Stimulated activated naive CD8-positive, alpha-beta T cell treated with anti-CD3 and anti-CD28 coated beads, Interleukin-15, Interleukin-2, amounts not matched to agents 100 ng/mL and 50 ng/mL, for 24 hours (primary cell): Measurements from ENCODE around the gene COL4A4.

Source experiments
- H3K27ac Mint-ChIP-seq: one replicate; pipeline ENCODE4 v1.8.0; 2021; ENCODE audit warnings: mild to moderate bottlenecking, mixed read lengths
- H3K27me3 Mint-ChIP-seq: one replicate; pipeline ENCODE4 v1.8.0; 2021; ENCODE audit warnings: mixed read lengths
- H3K36me3 Mint-ChIP-seq: one replicate; pipeline ENCODE4 v1.8.0; 2021; ENCODE audit warnings: low read depth, mixed read lengths
- H3K4me1 Mint-ChIP-seq: one replicate; pipeline ENCODE4 v1.8.0; 2021; ENCODE audit warnings: low read depth, mixed read lengths
- H3K4me3 Mint-ChIP-seq: one replicate; pipeline ENCODE4 v1.8.0; 2021; ENCODE audit warnings: mild to moderate bottlenecking, mixed read lengths
- H3K9me3 Mint-ChIP-seq: one replicate; pipeline ENCODE4 v1.8.0; 2021; ENCODE audit warnings: mixed read lengths

The COL4A4 gene

DNA sequence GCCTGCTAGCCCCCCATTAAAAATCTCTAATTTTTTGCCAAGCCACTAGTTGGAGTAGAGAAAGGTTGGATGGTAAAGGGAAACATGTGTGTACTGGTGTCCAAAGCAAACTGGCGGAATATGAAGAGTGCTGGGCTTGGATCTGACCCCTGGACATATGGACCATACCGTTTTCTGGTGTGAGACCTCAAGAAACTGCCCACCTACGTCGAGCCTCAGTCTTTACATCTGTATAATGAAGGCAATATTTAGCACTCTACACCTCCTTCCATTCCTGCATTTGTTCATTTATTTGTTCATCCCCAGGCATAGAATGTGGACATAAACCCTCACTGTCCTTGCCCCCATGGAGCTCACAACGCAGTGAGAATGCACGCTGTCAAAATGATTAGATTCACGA, 185.7 kb downstream of the COL4A4 start:
- Mint-ChIP-seq H3K4me1 (peaks cover 22% of the 10 kb centered on the region), H3K36me3 (peaks cover 21% of the 10 kb centered on the region), H3K4me3 (no peak overlapping the region), H3K27ac (no peak overlapping the region), H3K9me3 (no peaks in the 10 kb centered on the region), H3K27me3 (no peaks in the 10 kb centered on the region)

DNA sequence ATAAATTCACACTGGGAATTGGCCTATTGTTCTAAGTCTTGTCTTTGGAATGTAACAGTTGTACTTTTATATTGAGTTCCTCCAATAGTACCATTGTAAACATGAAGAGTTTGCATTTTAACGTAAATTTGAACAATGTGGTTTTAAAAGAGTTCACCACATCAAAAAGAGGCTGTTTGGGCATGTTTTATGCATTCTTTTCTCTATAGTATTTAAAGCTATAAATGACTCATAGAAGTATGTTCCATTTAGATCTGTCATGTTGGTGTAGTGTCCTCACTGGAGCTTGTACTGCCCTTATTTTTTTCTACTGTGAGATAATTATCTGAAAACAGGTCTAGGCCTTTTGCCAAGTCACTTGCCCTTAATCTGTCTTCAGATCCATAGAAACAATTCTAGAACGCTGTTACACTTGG, 186.2 kb downstream of the COL4A4 start:
- Mint-ChIP-seq H3K27me3 (no peaks in the 10 kb centered on the region), H3K36me3 (peaks cover 26% of the 10 kb centered on the region), H3K27ac (no peak overlapping the region), H3K4me3 (no peak overlapping the region), H3K4me1 (peaks cover 18% of the 10 kb centered on the region), H3K9me3 (no peaks in the 10 kb centered on the region)

DNA sequence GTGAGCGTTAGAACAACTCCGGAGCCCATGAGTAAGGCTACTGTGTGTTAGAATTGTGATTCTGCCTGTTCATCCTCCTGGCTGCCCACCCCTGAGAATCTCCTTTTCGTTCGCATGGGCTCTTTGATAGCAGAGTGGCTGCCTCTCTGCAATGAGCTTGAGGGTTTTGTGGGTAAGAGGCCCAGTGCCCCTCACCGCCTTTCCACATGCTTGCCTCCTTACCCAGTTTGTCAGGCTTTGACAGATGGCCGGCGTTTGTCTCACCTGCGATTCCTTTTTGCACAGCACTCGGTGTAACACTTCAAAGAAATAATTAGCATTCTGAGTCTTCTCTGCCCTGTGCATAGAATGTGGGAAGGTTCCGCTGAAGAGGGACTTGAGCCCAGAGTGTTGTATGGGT, 190.2 kb downstream of the COL4A4 start:
- Mint-ChIP-seq H3K36me3 (peaks cover 30% of the 10 kb centered on the region), H3K27ac (no peak overlapping the region), H3K4me1 (peaks cover 48% of the 10 kb centered on the region), H3K4me3 (no peak overlapping the region), H3K9me3 (no peaks in the 10 kb centered on the region), H3K27me3 (no peaks in the 10 kb centered on the region)

DNA sequence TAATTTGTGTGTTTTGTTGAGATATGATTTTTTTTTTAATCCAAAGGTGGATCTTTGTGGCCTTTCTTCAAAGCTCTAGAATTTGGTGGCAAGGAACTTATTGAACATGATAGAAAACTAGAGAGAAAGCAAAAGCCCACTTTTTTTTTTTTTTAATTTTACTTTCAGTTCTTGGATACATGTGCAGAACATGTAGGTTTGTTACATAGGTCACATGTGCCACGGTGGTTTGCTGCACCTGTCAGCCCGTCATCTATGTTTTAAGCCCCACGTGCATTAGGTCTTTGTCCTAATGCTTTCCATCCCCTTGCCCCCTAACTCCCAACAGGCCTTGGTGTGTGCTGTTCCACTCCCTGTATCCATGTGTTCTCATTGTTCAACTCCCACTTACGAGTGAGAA, 192.2 kb downstream of the COL4A4 start:
- Mint-ChIP-seq H3K36me3 (peaks cover 29% of the 10 kb centered on the region), H3K9me3 (no peaks in the 10 kb centered on the region), H3K4me3 (peak overlapping the region; percentile 69), H3K27ac (peak overlapping the region; percentile 83), H3K27me3 (no peaks in the 10 kb centered on the region), H3K4me1 (peaks cover 35% of the 10 kb centered on the region)

DNA sequence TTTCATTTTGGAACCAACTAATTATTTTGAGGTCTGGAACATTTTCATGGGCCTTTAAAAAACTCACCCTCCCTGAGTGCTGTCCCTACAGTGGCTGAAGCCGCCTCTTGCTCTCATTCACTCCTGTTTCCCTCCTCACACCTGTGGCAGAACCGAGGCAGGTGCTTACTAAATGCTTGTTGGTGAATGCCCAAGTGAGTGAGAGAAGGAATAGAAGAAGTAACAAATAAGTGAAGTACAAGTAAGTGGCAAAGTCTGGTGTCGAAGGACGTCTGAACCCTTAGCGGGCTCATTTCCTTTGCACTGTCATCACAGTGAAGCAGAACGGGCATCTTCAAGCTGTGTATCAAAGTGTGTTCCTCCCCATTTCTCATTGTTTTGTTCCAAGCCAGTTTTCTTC, 192.9 kb downstream of the COL4A4 start:
- H3K4me3 Mint-ChIP-seq: peak overlapping the region; percentile 69

DNA sequence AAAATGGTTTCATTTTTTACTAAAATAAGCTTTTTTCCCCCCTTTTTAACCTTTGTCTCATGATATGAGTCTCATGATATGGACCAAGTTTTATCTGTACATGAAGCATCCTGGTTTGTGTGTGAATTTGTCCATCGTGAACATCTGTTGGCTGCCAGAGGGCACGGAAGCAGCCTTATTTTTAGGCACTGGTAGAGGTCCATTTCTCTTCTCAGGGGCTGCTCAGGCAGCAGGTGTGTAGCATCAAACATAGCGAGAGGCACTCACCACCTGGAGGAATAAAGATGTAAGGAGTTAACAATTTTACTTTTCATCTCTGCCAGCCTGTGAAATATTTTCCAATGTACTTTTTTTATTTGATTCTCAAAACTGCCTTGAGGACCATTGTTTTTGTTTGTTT, 193.6 kb downstream of the COL4A4 start:
- peak overlapping the region; percentile 48 for H3K4me3 Mint-ChIP-seq
- peaks cover 24% of the 10 kb centered on the region for H3K36me3 Mint-ChIP-seq
- peaks cover 35% of the 10 kb centered on the region for H3K4me1 Mint-ChIP-seq
- no peaks in the 10 kb centered on the region for H3K27me3 Mint-ChIP-seq
- H3K27ac Mint-ChIP-seq: peak overlapping the region; percentile 66
- no peaks in the 10 kb centered on the region for H3K9me3 Mint-ChIP-seq

More for the DNA sequence above, 192.9 kb downstream of the COL4A4 start:
- H3K27ac Mint-ChIP-seq: peak overlapping the region; percentile 53
- peaks cover 35% of the 10 kb centered on the region for H3K4me1 Mint-ChIP-seq
- no peaks in the 10 kb centered on the region for H3K27me3 Mint-ChIP-seq
- peaks cover 24% of the 10 kb centered on the region for H3K36me3 Mint-ChIP-seq
- no peaks in the 10 kb centered on the region for H3K9me3 Mint-ChIP-seq

DNA sequence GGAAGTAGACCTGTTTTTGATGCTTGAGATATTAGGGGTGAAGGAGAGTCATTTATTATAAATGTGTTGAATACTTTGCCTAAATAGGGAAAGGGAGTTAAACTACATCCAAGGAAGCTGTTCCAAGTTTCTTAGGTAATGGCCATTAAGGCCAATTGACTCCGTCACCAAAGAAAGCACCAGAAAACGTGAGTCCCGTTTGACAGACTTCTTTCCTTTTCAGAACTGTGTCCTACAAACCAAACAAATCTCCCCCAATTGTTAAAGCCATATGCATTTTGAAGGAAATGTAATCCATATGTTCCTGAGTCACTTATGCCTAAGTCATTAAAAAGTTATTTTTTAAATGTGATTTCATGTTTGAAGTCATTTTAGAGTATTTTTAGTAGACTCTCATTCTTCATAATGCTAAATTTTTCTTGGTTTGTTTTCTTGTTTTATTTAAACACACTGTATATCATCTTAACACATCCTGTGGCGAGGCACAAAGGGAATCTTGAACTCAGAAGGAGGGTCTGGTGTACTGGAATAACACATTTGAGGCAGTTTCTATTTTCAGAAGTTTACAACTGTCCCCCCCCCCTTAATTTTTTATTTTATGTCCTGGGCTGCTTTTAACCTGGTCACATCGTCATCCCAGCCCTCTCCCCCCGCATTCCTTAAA, 194.5 kb downstream of the COL4A4 start:
- peaks cover 35% of the 10 kb centered on the region for H3K4me1 Mint-ChIP-seq
- H3K27me3 Mint-ChIP-seq: no peaks in the 10 kb centered on the region
- peaks cover 24% of the 10 kb centered on the region for H3K36me3 Mint-ChIP-seq
- peak overlapping the region; percentile 64 for H3K27ac Mint-ChIP-seq
- H3K9me3 Mint-ChIP-seq: no peaks in the 10 kb centered on the region
- no peak overlapping the region for H3K4me3 Mint-ChIP-seq

DNA sequence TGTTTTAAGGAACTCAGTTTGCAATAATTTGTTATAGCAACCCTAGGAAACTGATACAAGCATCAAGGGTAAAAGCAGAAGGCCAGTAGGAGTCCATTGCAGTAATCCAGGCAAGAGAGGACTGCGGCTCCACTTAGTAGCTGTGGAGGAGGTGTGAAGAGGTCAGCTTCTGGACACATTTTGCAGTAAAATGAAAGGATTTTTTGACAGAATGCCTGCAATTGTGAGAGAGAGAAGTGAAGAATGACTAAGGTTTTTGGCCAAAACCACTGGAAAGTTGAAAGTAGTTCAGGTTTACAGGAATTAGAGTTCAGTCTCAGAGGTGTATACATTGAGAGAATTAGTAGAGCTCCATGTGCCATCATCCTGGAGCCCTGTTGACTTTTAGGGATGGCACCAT, 198.6 kb downstream of the COL4A4 start:
- no peak overlapping the region for H3K27ac Mint-ChIP-seq
- H3K27me3 Mint-ChIP-seq: no peaks in the 10 kb centered on the region
- H3K4me3 Mint-ChIP-seq: no peak overlapping the region
- H3K9me3 Mint-ChIP-seq: no peaks in the 10 kb centered on the region
- H3K4me1 Mint-ChIP-seq: peaks cover 11% of the 10 kb centered on the region
- peaks cover 10% of the 10 kb centered on the region for H3K36me3 Mint-ChIP-seq

DNA sequence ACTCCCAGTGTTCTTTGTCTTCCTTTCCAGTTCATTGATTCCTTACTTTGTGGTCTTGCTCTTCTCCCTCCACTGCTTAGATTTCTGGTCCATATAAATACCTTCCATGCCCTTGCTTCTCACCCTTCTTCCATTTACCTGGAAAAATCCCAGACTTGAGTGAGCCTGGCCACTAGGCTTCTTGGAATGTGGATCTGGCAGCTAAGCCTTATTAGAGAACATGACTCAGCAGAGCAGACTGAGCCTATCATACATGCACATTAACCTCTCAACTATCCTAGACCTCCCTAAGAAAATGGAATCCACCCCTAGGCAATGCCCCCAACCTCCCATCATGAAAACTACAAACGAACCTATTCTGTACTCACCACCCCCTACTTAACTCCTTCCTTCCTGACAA, 200.5 kb downstream of the COL4A4 start:
- Mint-ChIP-seq H3K36me3 (peaks cover 16% of the 10 kb centered on the region), H3K27ac (no peak overlapping the region), H3K4me1 (no peaks in the 10 kb centered on the region), H3K4me3 (no peak overlapping the region), H3K9me3 (peaks cover 3% of the 10 kb centered on the region), H3K27me3 (no peaks in the 10 kb centered on the region)

DNA sequence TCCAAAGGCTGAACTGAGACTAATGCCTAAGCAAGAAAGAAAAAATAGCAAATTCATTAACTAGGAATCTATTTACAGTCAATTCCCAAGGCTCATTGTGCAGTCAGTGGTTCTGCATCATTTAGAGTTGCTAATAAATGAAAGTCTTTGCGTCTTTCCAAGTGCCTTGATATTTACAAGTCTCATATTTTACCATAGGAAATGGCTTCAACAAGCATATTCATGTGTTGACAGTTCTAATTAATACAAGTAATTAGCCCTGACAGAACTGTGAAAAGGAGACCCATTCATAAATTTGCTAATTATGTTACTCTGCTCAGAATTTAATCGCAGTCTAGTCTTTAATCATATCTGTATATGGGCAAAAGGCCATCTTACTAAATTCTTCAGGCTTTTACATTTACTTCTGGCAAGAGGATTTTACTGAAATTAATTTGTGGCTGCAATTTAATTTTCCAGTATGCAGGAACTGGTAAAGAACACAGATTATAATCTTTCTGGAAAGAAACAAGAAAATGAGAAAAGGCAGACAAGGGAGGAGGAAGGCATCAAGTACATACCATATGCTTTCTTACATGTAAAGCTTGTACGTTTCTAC, 201.7 kb downstream of the COL4A4 start:
- H3K27me3 Mint-ChIP-seq: no peaks in the 10 kb centered on the region
- no peak overlapping the region for H3K27ac Mint-ChIP-seq
- no peak overlapping the region for H3K4me3 Mint-ChIP-seq
- peaks cover 10% of the 10 kb centered on the region for H3K9me3 Mint-ChIP-seq
- peaks cover 22% of the 10 kb centered on the region for H3K36me3 Mint-ChIP-seq
- H3K4me1 Mint-ChIP-seq: no peaks in the 10 kb centered on the region

DNA sequence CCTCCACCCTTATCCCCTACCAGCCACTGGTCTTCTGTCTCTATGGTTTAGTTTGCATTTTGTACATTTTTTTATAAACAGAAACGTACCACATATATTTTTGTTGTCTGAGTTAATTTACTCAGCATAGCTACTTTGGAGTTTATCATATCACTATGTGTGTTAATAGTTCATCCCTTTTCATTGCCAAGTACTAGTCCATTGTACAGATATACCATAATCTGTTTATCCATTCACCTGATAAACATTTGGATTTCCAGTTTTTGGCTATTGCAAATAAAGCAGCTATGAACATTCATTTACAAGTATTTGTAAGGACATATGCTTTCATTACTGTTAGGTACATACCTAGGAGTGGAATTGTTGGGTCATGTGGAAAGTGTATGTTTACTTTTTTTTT, 204.6 kb downstream of the COL4A4 start:
- Mint-ChIP-seq H3K27ac (no peak overlapping the region), H3K9me3 (peaks cover 24% of the 10 kb centered on the region), H3K4me3 (no peak overlapping the region), H3K4me1 (no peaks in the 10 kb centered on the region), H3K27me3 (no peaks in the 10 kb centered on the region), H3K36me3 (peaks cover 46% of the 10 kb centered on the region)

DNA sequence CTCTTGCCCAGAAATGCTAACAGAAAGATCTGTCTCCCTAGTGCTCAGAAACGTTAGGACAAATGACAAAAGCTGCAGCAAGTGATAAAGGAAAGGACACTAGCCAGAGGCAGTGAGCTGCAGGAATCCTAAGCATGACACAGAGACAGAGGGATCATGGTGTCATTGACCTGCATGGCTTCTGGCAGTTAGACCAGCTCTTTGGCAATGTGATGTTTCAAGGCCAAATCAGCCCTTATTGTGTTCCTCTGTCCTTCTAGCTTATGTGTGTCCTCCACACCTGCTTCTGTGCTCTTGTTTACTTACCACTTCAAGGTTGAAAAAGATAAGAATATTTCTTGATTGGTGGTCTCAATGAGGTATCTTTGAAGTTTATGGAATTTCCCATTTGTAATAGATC, 207.3 kb downstream of the COL4A4 start:
- H3K27me3 Mint-ChIP-seq: no peaks in the 10 kb centered on the region
- no peak overlapping the region for H3K27ac Mint-ChIP-seq
- peaks cover 31% of the 10 kb centered on the region for H3K9me3 Mint-ChIP-seq
- no peak overlapping the region for H3K4me3 Mint-ChIP-seq
- peaks cover 48% of the 10 kb centered on the region for H3K36me3 Mint-ChIP-seq
- H3K4me1 Mint-ChIP-seq: peaks cover 3% of the 10 kb centered on the region

DNA sequence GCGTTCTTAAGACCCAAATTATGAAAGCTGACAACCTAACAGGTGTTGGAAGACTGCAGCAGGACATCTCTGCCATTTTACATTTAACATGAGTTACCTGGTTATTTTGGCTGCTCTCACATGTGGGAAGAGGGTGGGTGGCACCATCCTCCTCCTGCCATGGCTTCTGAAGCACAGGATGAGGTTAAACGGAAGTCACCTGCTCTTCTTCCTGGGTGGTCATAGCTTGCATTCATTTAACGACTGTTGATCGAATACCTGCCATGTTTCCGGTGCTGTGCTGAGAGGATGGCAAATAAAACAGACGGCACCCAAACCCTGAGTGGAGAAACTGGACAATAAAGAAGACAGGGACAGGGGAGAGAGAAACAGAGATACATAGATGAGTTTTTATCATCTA, 210.2 kb downstream of the COL4A4 start:
- no peak overlapping the region for H3K4me3 Mint-ChIP-seq
- peaks cover 3% of the 10 kb centered on the region for H3K4me1 Mint-ChIP-seq
- peaks cover 31% of the 10 kb centered on the region for H3K9me3 Mint-ChIP-seq
- H3K36me3 Mint-ChIP-seq: peaks cover 55% of the 10 kb centered on the region
- H3K27ac Mint-ChIP-seq: no peak overlapping the region
- no peaks in the 10 kb centered on the region for H3K27me3 Mint-ChIP-seq

DNA sequence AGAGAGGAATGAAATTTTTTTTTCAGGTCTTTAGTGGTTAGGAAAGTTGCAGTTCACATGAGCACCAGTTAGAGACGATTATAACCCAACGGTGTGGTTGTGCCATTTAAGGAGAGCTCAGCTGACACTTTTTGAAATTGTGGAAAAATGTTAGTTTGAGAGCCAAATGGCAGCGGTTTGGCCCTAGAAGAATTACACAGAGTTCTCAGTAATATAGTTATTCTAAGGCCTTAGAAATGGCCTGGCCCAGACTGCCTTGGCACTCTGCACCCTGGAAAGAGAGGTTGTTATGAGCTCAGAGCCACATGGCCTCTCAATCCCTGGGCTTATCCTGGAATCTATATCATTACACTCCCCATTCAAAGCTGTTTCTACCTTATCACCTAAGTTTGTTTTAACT, 210.8 kb downstream of the COL4A4 start:
- H3K9me3 Mint-ChIP-seq: peaks cover 27% of the 10 kb centered on the region
- no peaks in the 10 kb centered on the region for H3K27me3 Mint-ChIP-seq
- H3K4me3 Mint-ChIP-seq: no peak overlapping the region
- H3K4me1 Mint-ChIP-seq: peaks cover 3% of the 10 kb centered on the region
- no peak overlapping the region for H3K27ac Mint-ChIP-seq
- H3K36me3 Mint-ChIP-seq: peaks cover 53% of the 10 kb centered on the region
